ENCODE data around the gene SEMA3F.
"Not testable (repeated sequence)": the region's sequence is repeated elsewhere in the genome, so short reads cannot be mapped to it uniquely, and the experiment has no call there.

Gene SEMA3F

DNA sequence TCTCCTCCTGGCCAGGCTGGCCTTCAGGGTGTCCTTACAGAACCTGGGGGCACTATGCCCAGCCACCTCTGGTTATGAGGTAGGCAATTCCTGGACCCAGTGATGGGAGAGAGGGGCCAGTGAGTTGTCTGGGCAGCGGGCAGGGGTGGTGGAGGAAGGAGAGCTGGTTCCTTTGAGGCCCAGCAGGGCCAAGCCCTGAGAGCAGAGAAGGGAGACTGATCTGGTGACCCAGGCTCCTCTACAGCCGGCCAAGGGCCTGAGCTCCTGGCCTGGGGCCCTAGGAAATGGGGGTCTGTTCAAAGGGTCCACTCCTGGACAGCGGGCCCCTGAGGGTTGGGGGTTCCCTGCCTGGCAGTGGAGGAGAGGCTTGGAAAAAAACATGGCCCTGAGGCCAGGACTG, 57.8 kb downstream of the SEMA3F start:
- no peak for DNase-seq

DNA sequence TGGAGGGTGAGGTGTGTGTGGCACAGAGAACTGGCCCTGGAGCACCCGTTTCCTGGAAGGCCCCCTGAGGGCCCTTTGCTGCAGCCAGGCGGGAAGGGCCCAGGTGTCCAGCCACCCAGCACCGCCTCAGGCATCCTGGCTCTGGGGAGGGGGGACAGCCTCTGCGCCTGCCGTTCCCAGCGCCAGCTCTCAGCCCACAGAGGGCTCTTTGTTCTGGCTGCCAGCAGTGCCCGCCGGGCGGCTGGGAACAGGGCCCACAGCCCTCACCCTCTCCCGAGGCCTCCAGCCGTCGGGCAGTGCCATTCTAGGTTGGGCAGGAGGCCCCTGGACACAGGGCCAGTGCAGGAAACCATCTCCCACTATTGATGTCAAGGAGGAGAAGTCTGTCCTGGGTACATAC, 58.2 kb downstream of the SEMA3F start:
- no peak for DNase-seq

DNA sequence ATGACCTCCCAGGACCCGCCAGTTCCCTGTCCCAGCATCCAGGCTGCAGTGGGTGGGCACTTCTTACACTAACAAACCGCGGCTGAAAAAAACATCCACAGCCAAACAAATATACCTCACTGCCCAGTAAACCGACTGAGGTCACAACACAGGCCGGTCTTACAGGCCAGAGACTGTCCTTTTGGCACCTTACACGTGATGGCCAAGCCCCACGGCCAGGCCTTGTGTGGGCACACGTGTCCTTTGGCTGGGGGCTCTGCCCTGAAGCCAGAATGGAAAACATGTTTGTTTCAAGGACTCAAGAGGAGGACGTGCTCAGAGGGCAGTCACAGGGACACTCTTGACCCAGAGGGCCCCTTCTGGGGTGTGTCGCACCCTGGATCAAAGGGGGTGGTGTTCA, 59.7 kb downstream of the SEMA3F start:
- no peak for DNase-seq

DNA sequence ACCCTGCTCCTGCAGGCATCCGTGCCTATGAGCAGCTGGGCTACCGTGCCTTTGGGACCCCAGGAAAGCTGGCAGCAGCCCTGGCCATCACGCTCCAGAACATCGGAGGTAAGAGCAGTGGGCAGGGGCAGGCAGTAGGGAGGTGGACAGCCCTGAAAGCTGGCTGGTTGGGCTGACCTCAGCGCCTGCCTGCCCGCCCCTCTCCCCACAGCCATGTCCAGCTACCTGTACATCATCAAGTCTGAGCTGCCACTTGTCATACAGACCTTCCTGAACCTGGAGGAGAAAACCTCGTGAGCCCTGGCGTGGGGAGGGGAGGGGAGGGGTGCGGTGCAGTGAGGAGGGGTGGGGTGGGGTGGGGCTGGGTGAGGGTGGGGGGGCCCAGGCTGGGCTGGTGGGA, 60.4 kb downstream of the SEMA3F start:
- DNase-seq: no peak

DNA sequence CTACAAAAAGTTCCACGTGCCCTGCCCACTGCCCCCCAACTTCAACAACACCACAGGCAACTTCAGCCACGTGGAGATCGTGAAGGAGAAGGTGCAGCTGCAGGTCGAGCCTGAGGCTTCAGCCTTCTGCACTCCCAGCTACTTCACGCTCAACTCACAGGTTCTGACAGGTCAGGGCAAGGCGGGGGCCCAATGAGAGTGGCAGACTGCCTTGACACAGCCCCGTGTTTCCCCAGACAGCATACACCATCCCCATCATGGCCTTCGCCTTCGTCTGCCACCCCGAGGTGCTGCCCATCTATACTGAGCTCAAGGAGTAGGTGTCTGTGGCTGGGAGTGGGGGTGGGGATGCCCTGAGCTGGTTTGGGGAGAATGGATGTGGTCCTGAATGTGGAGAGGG, 62.6 kb downstream of the SEMA3F start:
- no peak for DNase-seq

DNA sequence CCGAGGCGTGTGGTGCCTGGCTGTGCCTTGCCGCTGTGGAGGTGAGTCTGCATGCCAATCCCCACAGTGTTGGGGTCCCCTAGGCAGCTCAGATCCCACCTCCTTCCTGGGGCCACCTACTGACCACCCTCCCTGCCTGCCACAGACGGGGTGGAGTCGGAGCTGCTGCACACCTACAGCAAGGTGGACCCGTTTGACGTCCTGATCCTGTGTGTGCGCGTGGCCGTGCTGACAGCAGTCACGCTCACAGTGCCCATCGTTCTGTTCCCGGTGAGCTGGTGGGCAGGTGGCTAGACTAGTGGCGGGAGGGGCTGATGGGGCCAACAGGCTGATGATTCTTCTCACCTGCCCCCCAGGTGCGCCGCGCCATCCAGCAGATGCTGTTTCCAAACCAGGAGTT, 63.3 kb downstream of the SEMA3F start:
- DNase-seq: no peak

DNA sequence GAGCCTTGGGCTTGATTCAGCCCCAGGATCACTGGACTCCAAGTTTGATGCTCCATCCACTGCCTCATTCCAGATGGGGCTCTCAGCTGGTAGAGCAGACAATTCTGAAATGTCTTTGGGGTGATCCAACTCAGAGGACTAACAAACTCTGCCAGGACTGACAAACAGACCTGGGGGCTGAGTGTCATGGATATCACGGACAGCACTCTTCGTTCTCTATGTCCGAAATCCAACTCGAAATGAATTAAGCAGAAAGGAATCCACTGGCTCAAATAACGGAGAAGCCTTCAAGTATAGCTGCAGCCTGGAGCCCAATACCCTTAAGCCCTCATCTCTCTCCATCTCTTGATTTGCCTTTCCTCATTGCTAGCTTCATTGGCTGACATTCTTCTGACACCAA, 64.2 kb downstream of the SEMA3F start:
- no peak for DNase-seq

DNA sequence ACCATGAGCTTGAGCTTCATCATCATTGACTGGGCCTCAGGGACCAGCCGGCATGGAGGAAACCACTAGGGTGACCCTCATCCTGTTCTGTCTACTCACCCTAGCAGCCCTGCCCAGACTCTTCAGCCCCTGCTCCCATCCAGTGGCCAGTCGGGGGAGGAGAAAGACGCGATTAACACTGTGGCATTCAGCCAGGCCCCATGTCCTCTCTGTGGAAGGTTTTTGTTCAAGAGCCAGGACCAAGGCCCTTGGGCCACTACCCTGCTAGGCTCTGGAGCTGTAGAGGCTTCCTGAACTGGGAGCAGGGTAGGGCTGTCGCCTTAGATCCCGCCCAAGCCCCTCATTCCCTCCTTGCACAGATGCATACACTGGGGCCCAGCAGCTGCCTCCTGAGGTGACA, 65.0 kb downstream of the SEMA3F start:
- no peak for DNase-seq

DNA sequence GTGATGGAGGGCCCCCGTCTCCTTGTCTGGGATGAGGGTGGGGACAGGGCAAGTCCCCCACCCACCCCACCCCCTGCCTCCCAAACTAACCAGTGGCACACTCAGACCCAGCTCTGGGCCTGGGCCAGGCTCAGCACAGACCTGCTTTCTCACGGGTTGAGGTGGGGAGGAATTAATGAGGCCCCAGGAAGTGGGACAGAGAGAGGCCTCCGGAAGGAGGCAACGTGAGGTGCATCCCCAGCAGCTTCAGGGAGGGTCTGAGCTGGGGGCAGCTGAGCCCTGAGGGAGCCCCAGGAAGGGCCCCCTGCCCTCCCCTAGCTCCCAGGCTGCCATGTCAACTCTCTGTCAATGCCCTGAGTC, 65.9 kb downstream of the SEMA3F start:
- DNase-seq: no peak

DNA sequence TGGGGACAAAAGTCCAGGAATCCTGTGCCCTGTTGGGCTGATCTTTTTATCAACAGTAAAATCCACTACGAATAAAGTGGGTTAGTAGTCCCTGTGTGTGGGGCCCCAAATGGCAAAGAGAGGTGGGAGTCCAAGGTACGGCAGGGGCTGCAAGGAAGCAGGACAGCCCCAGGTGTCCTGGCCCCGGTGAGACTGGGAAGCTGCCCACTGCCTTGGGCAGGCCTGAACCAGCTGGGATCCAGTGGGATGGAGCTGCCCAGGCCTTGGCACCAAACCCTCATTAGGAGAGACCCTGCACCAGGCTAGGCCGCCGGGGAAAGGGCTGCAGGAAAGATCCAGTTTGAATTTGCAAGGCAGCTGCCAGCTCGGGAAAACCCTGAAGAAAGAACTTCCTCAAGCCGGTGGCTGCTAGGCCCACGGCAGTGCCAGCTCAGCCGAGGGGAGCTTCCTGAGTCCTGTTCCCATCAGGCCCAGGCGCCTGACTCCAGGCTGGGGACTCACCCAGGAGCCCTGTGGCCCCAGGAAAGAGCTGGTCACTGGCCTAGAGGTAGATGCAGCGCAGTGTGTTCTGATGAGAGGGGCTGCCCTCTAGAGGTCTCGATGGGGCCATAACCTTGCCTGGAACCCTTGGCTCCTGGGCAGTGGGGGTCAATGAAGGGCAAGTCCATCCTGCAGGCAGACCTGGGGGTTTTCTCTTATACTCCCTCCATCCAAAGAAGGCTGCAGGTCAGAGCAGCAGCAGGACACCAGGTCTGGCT, 66.5 kb downstream of the SEMA3F start:
- no peak for DNase-seq

DNA sequence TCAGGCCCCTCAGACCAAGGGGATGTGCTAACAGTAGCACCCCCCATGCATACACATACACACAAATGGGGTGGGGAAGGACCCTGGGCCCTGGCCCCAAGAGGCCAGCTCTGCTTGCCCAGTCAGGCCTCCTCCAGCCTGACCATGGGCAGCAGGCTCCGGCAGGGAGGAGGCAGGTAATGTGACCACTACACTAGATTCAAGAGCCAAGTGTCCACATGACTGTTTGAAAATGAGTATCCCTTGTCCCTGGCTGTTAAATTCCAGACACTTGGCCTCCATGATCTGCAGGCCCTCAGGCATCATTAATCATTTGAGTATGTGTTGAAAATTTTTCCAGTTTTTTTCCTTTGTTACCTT, 67.0 kb downstream of the SEMA3F start:
- DNase-seq: no peak

DNA sequence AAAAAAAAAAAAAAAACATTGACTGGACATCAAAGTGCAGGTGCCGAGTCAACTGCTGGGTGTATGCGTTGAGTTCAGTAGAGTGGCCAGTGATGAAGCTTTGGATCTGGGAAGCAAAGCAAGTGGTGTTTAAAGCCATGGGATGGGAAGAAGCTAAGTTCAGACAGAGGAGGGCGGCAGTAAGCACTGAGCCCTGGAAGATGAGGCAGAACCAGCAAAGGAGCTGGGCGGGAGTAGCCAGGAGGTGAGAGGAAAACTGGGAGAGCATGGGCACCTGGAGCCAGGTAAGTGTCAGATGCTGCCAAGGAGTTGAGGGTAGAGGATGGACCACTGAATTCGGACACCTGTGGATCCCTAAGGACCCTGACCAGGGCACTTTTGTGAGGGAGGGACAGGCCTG, 69.5 kb downstream of the SEMA3F start:
- no peak for DNase-seq

DNA sequence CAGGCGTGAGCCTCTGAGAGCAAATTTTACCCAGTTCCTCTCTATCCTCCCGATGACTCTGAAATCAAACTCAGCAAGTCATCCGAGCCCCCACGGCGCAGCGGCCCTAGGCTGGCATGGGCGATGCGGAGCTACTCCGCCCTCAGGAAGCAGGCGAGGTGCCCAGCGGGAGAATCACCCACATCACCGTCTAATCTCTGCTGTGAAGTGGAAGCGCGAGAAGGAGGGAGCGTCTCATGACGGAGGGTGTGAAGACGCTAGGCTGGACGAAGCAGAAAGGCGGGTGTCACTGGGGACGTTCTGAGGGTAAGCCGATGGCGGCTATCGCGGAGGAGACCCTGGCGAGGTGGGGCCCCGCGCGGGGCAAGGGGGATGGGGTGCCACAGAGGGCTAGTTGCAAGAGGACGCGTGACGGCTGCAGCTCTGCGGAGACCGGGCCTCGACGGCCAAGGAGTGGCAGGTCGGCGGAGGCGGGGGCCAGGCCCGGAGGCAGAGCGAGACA, 71.8 kb downstream of the SEMA3F start:
- DNase-seq: peak; percentile 54

DNA sequence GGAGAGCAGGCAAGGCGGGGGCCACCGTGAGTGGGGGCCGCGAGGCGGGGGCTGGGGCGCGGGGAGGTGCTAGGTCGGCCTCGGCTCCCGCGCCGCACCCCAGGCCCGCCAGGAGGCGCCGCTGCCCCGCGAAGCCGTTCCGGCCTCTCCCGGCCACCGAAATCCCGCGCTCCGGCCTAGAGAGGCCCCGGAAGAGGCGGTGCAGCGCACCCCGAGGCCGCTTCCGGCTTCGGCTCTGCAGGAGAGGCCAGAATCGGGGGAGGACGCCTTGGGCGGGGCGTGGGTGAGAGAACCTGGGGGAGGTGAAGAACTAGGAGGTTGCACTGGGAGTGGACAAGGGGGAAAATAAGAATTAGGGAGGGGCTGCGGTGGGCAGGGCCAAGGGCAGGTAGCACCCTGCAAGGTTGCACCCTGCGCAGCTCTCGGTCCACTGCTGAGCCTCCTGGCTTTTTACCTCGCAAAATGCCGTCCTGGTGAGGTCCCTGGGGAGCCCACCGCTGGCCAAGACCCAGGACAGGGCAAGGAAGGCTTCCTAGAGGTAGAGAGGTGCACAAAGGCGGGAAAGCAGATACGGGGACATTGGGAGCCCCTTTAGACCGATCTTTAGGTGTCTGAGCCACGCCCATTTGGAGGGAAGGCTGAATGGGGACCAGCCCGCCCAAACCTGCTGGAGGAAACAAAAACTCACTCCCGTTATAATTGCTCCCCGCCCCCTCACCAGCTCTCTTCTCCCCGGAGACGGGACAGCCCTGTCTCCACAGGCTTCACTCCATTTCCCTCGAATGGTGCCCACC, 72.5 kb downstream of the SEMA3F start:
- DNase-seq: peak; percentile 78

DNA sequence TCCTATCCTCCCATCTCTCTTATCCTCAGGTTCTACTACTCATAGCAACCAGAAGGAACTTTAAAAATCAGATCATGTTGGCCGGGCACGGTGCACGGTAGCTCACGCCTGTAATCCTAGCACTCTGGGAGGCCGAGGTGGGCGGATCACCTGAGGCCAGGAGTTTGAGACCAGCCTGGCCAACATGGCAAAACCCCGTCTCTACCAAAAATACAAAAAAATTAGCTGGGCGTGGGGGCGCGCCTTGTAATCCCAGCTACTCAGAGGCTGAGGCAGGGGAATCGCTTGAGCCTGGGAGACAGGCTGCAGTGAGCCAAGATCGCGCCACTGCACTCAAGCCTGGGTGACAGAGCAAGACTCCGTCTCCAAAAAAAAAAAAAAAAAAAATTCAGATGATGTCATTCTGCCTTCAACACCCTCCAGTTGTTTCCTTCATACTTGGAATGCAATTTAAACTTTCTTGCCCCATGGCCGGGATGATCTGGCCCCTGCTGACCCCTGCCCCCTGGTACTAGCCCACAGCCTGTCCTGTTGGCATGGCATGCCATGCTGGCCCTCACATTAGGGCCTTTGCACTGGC, 73.2 kb downstream of the SEMA3F start:
- not testable (repeated sequence) for DNase-seq

DNA sequence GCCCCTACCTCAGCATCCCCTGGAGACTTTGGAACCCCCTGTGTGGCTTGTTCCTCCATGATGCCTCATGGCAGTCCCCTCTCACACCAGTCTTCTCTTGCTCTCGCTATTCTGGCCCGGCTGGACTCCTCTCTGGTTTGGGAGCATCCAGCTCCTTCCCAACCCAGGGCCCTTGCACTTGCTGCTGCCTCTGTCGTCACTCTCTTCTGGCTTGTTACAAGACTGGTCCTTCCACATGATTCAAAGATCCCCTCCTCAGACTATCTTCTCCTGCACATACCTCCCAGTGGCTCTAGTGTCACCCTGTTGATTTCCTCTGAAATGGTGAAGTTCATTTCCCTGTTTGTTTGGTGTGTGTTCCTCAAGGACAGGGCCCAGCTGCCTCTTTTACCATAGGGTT, 74.4 kb downstream of the SEMA3F start:
- DNase-seq: no peak

DNA sequence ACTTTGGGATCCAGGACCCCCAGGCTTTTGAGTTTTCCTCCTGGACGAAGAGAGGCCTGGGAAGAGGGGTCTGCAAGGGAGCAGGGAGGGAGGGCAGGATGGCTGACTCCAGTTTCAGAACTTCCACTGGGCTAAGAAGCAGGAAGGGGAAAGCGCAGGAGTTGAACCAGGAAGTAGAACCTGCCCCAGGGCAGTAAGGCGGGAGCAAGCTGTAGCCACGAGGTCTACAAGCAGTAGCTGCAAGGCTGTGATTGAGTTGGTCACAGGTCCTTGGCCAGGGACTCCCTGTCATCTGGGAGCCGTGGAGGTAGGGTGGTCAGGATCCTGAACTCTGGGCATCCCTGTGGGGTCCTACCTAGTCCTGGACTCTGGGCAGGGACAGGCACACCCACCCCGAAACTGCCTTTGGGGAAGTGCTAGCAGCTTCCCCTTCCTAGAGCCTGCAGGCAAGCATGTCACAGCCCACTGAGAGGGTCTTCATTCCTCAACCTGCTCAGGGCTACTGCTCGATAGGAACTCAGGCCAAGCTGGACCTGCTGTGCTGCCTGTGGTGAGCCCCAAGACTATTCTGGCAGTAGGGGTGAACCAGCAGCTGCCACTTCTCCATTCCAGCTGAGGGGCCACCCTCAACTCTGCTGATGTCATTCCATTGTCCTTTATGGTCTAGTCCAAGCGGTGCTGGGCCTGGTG, 75.1 kb downstream of the SEMA3F start:
- DNase-seq: no peak

DNA sequence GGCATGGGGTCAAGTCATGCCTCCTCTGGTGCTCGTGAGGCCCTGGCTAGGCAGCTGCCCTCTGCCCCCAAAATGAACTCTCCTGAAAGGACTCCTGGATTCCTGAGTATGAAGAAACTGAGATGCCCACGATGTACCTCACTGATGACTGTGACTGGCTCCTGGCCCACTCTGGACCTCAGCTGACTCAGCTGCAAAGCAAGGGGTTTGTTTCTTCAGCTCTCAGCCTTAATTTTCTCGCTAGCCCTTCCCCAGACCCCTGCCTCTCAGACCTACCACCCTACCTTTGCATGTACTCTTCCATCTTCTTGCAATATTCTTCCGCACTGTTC, 75.6 kb downstream of the SEMA3F start:
- no peak for DNase-seq

DNA sequence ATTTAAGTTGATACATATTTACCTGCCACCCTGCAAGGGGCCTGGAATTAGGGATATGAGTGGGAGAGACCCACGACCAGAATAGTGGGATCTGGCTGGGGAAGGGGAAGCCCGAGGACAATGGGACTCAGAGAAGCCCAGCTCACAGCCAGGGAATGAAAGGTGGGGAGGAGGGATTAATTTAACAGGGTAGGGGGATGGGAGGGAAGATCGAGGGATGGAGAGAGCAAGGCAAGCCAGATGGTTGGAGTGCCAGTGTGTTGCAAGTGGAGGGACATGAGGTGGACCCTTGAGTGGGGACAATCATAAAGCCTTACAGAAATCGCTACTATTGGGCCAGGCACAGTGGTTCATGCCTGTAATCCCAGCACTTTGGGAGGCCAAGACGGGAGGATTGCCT, 76.5 kb downstream of the SEMA3F start:
- DNase-seq: no peak

DNA sequence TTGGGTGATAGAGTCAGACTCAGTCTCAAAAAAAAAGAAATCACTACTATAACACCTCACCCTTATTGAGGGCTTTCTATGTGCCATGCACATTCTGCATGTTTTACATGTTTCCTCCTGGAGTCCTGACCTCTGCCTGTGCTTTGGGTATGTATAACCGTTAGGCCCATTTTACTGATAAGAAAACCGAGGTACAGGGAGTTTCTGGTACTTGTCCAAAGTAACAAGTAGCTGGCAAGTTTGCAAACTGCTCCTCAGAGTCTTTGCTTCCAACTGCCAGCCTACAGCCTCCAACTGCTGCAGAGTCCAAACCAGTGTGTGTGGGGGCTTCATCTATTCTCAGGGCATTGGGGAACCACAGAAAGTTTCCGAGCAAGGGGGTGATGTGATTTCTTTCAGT, 77.2 kb downstream of the SEMA3F start:
- DNase-seq: no peak

DNA sequence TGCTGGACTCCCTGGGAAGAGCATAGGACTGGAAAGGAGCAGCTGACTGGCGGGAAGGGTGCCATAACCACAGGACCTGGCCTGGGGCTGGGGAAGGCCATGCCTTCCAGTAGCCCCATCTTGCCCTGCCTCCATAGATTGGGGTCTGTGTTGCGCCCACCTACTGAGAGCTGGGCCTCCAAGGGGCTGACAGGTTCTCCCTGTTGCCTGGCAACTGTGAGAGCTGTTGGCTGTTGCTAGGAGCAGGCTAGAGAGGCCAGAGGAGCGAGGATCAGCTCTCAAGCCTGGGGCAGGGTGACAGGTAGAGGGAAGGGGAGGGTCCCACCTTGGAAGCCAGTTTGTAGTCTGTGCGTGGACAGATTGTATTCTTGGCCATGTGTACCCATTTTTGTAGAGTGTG, 78.1 kb downstream of the SEMA3F start:
- no peak for DNase-seq

DNA sequence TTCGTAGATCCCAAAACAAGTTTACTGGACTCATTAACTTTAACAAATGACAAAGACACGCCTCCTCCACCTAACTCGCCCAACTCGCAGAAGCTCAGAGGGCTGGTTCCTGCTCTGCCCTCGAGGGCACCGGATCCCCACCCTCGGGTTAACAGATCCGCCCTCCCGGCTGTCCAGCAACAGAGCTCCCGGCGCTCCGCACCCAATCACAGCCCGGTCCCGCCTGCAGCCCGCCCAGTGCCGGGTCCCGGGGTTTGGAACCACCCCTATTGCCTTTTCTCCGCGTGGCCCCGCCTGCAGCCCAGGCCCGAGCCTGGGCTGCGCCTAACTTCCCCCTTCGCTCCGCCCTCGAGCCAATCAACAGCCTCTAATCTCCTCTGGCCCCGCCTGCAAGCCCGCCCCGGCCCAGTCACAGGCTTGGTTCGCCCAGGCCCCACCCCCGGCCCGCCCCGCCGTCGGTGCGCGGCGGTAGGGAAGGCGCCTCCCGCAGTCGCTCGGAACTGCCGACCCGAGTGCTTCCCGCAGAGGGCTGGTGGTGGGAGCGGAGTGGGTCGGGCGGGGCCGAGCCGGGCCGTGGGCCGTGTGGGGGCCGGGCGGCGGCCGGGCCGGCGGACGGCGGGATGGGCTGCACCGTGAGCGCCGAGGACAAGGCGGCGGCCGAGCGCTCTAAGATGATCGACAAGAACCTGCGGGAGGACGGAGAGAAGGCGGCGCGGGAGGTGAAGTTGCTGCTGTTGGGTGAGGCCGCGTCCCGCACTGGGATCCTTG, 80.8 kb downstream of the SEMA3F start, which contains the start of gene GNAI2:
Gene GNAI2, plus strand, starts transcription at position 489 of the 768 bp plus-strand sequence. Its CDS starts 132 bp downstream, at position 621.
- peak; percentile 88 for DNase-seq
